ENCODE measurements around the gene PTGDS. TPM values are rescaled to one million over a fixed set of nuclear protein-coding genes. Genes with fewer than 3 reads are reported as not detected.

Gene PTGDS
- total and polyA plus RNA-seq, 2 donors (not counting 1 experiment from before 2014, with no cell fraction given): 0.13 TPM; not detected in 1

DNA sequence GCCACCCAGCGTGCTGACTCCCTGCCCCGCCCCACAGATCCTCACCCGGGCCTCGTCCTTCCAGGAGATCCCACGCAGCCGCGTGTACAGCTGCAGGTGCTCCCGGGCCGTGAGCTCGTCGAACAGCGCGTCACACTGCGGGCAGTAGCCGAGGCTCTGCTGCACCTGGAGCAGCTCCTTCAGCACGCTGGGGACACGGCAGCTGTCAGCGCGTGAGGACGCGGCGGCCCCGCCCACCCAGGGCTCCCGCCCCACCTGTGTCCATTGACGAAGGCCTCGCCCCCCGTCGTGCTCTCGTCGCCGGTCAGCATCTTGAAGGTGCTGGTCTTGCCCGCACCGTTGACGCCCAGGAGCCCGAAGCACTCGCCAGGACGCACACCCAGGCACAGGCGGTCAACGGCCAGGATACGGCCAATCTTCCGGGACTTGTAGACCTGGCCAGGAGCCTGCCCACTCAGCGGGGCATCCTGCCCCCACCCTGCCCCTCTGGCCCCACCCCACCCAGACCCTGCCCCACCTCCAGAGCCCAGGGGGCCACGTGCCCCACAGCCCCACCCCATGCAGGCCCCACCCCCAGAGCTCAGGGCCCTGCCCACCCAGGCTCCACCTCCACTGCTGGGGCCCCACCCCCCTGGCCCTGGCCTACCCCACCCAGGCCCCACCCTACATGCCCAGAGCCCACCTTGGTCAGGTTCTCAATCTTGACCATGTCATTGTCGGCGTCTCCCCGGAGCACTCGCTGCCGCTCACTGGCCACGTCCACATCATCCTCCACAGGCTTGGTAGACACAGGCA lies 32.8 kb downstream of the PTGDS start:
- DNase-seq (no peak), ATAC-seq (ENCODE audit: low read depth) (no peak)
- no peak overlapping the region for H2AFZ ChIP-seq (ENCODE audit: insufficient read depth, low read depth, low read length, poor library complexity, severe bottlenecking)
- intact Hi-C loops (cut with micrococcal nuclease): no loop called here
- no peaks in the 10 kb centered on the region for H3K4me1 Mint-ChIP-seq
- no peak overlapping the region for H3K4me3 ChIP-seq (ENCODE audit: control extremely low read depth in 1 of 5, extremely low read depth in 1 of 5, insufficient read depth in 1 of 5, low read depth in 2 of 5, low read length in 4 of 5)
- WGBS (ENCODE audit: insufficient coverage): 96% methylated on average over 41 of the region's 49 CpGs
- ChIA-PET CTCF (no interaction called here), POLR2A (interaction anchor here (0.6 kb wide), 1 partner anchor 66 kb away, joined by 3 read pairs; no protein-coding TSS in a partner anchor)
- no peak overlapping the region for H3K4me2 ChIP-seq (replicated peaks; ENCODE audit: low read depth, low read length, poor library complexity, severe bottlenecking)
- no peak overlapping the region for H3K27ac ChIP-seq (ENCODE audit: low read length in 2 of 2)
- peaks cover 0 to 1% of the 10 kb centered on the region in 2 experiments for H3K36me3 ChIP-seq (replicated peaks in 1 of 2; ENCODE audit: control extremely low read depth in 1 of 2, control insufficient read depth in 1 of 2, extremely low read depth in 1 of 2, insufficient read depth in 2 of 2, low read length in 1 of 2)
- H3K79me2 ChIP-seq (ENCODE audit: control insufficient read depth, insufficient read depth, low read length): no peaks in the 10 kb centered on the region
- no peaks in the 10 kb centered on the region for H3K4me1 ChIP-seq (ENCODE audit: control insufficient read depth in 2 of 2, insufficient read depth in 2 of 2, low read length in 2 of 2)
- H4K20me1 ChIP-seq (ENCODE audit: control insufficient read depth, insufficient read depth, low read length, poor library complexity, severe bottlenecking): no peaks in the 10 kb centered on the region
- H3K27me3 ChIP-seq (replicated peaks in 1 of 4; ENCODE audit: control extremely low read depth in 1 of 4, control insufficient read depth in 3 of 4, insufficient read depth in 4 of 4, low read length in 3 of 4): no peaks in the 10 kb centered on the region
- H3K9me3 ChIP-seq (ENCODE audit: control extremely low read depth in 1 of 3, control insufficient read depth in 2 of 3, insufficient read depth in 1 of 3, low read length in 2 of 3): no peaks in the 10 kb centered on the region
- H3K9ac ChIP-seq (ENCODE audit: low read length): no peak overlapping the region
- no peak overlapping the region for H3K27ac Mint-ChIP-seq
- TF ChIP-seq CTCF (IDR thresholded peaks at IDR 0.05) (no peak), EZH2 (IDR thresholded peaks at IDR 0.05; ENCODE audit: borderline replicate concordance, insufficient read depth, low read depth, low read length, poor library complexity, severe bottlenecking) (no peak)
- H3K4me3 Mint-ChIP-seq: no peak overlapping the region
- H3K27me3 Mint-ChIP-seq: no peaks in the 10 kb centered on the region
- H3K9me3 Mint-ChIP-seq (ENCODE audit: insufficient read depth): no peaks in the 10 kb centered on the region

DNA sequence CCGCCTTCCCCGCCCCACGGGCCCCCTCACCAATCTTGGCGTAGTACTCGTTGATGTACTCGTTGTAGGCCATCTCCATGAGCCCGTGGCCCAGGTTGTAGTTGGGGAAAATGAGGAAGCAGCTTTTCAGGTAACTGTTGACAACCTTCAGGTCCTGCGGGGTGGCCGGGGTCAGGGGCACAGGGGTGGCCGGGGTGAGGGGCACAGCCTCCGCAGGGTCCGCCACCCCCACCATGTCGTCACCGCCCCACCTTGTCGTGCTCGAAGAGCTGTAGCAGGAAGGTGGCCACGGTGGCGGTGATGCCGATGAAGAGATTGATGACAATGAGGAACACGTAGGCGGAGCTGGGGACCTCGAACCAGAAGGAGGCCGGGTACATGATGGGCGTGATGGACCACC lies 33.9 kb downstream of the PTGDS start:
- Histone ChIP-seq H2AFZ (ENCODE audit: insufficient read depth, low read depth, low read length, poor library complexity, severe bottlenecking) (no peak overlapping the region), H3K4me2 (replicated peaks; ENCODE audit: low read depth, low read length, poor library complexity, severe bottlenecking) (no peak overlapping the region), H3K27ac (ENCODE audit: low read length in 2 of 2) (no peak overlapping the region), H3K36me3 (replicated peaks in 1 of 2; ENCODE audit: control extremely low read depth in 1 of 2, control insufficient read depth in 1 of 2, extremely low read depth in 1 of 2, insufficient read depth in 2 of 2, low read length in 1 of 2) (peaks cover 0 to 1% of the 10 kb centered on the region in 2 experiments), H3K79me2 (ENCODE audit: control insufficient read depth, insufficient read depth, low read length) (no peaks in the 10 kb centered on the region), H4K20me1 (ENCODE audit: control insufficient read depth, insufficient read depth, low read length, poor library complexity, severe bottlenecking) (no peaks in the 10 kb centered on the region), H3K4me3 (ENCODE audit: control extremely low read depth in 1 of 5, extremely low read depth in 1 of 5, insufficient read depth in 1 of 5, low read depth in 2 of 5, low read length in 4 of 5) (no peak overlapping the region), H3K4me1 (ENCODE audit: control insufficient read depth in 2 of 2, insufficient read depth in 2 of 2, low read length in 2 of 2) (no peaks in the 10 kb centered on the region), H3K27me3 (replicated peaks in 1 of 4; ENCODE audit: control extremely low read depth in 1 of 4, control insufficient read depth in 3 of 4, insufficient read depth in 4 of 4, low read length in 3 of 4) (no peaks in the 10 kb centered on the region), H3K9me3 (ENCODE audit: control extremely low read depth in 1 of 3, control insufficient read depth in 2 of 3, insufficient read depth in 1 of 3, low read length in 2 of 3) (no peaks in the 10 kb centered on the region), H3K9ac (ENCODE audit: low read length) (no peak overlapping the region)
- 93% methylated on average over 19 of the region's 24 CpGs for WGBS (ENCODE audit: insufficient coverage)
- POLR2A ChIA-PET: interaction anchor here (0.6 to 0.9 kb wide), 2 partner anchors 18 to 250 kb away, joined by 3 to 10 read pairs; no protein-coding TSS in a partner anchor
- no peaks in the 10 kb centered on the region for H3K4me1 Mint-ChIP-seq
- TF ChIP-seq EZH2 (IDR thresholded peaks at IDR 0.05; ENCODE audit: borderline replicate concordance, insufficient read depth, low read depth, low read length, poor library complexity, severe bottlenecking): no peak
- TF ChIP-seq CTCF (IDR thresholded peaks at IDR 0.05): no peak
- H3K9me3 Mint-ChIP-seq (ENCODE audit: insufficient read depth): no peaks in the 10 kb centered on the region
- no peak overlapping the region for H3K27ac Mint-ChIP-seq
- CTCF ChIA-PET: no interaction called here
- ATAC-seq (ENCODE audit: low read depth): no peak
- no peak overlapping the region for H3K4me3 Mint-ChIP-seq
- intact Hi-C loops (cut with micrococcal nuclease): no loop called here
- no peak for DNase-seq
- H3K27me3 Mint-ChIP-seq: no peaks in the 10 kb centered on the region

Measured in B cell (primary cell).